MV-4-11 (cell line): Measurements from ENCODE around the gene ADAM11.

Source experiments
- DNase-seq: peaks from one replicate; lab custom pipeline; 2025; lab: John Stamatoyannopoulos, UW

Gene ADAM11

GRCh38 chr17:44831371-44831770 is 72.6 kb downstream of the ADAM11 start:
- DNase-seq, result no peak
